ENCODE data around the gene PRRG2.
"Not testable (repeated sequence)": the region's sequence is repeated elsewhere in the genome, so short reads cannot be mapped to it uniquely, and the experiment has no call there.

PRRG2 gene

GRCh38 chr19:49614096-49614833, 33.1 kb downstream of the PRRG2 start:
- DNase-seq, result peak; percentile 34

GRCh38 chr19:49615861-49616260, 34.7 kb downstream of the PRRG2 start:
- DNase-seq, result no peak

GRCh38 chr19:49616532-49616931, 35.4 kb downstream of the PRRG2 start:
- DNase-seq, result no peak

- DNase-seq, result no peak
Observed at GRCh38 chr19:49616945-49617344, 35.8 kb downstream of the PRRG2 start.

GRCh38 chr19:49617860-49618259, 36.7 kb downstream of the PRRG2 start:
- not testable (repeated sequence) for DNase-seq

- DNase-seq, result no peak
Observed at GRCh38 chr19:49624967-49625910, 44.1 kb downstream of the PRRG2 start.

GRCh38 chr19:49626226-49626625, 45.1 kb downstream of the PRRG2 start:
- no peak for DNase-seq

- DNase-seq, result no peak
Observed at GRCh38 chr19:49629659-49630058, 48.5 kb downstream of the PRRG2 start.

- DNase-seq, result no peak
Observed at GRCh38 chr19:49631014-49631588, 50.0 kb downstream of the PRRG2 start.

GRCh38 chr19:49631610-49632192, 50.6 kb downstream of the PRRG2 start:
- DNase-seq, result no peak

- no peak for DNase-seq
Observed at GRCh38 chr19:49632576-49632975, 51.5 kb downstream of the PRRG2 start.

- DNase-seq, result not testable (repeated sequence)
Observed at GRCh38 chr19:49633273-49633672, 52.2 kb downstream of the PRRG2 start.

GRCh38 chr19:49635530-49636232, 54.6 kb downstream of the PRRG2 start:
- no peak for DNase-seq

GRCh38 chr19:49636233-49636932, 55.3 kb downstream of the PRRG2 start:
- DNase-seq, result no peak

- DNase-seq, result no peak
Observed at GRCh38 chr19:49637821-49638738, 57.0 kb downstream of the PRRG2 start.

- DNase-seq, result no peak
Observed at GRCh38 chr19:49639401-49640112, 58.4 kb downstream of the PRRG2 start.

GRCh38 chr19:49640113-49640898, 59.2 kb downstream of the PRRG2 start, which contains the start of gene RRAS:
TSS of gene RRAS (minus strand) at chr19:49640143. CDS start at chr19:49640098, 45 bp downstream.
- peak; percentile 100 for DNase-seq

Data from NK-92 treated with Interleukin-12 subunit alpha and Interleukin-12 subunit beta, amount 100 ng/mL, for 24 hours (cell line).